OCI-LY3 (cell line): ENCODE measurements around the gene GOLT1A.

Source experiments
- H2AFZ ChIP-seq: fragments of 200-600, 300-600 bp; shearing (Covaris generic); 2 replicates; pipeline ENCODE4 v1.6.0; 2014; ENCODE audit warnings: antibody characterized with exemption, low read depth, low read length
- H3K27ac ChIP-seq: fragments of 200-600, 300-600 bp; sonication (generic); 2 replicates; pipeline ENCODE4 v1.5.1; 2014; ENCODE audit warnings: mild to moderate bottlenecking, low read length, moderate library complexity, mixed read lengths
- H3K27me3 ChIP-seq: fragments of 200-600, 300-600 bp; sonication (generic); 2 replicates; pipeline ENCODE4 v1.6.1; 2014; ENCODE audit warnings: low read depth, low read length, mixed read lengths
- H3K36me3 ChIP-seq: fragments of 200-600, 300-600 bp; sonication (generic); replicated peaks from 2 replicates; pipeline ENCODE3; 2014; ENCODE audit warnings: low read depth, low read length, mixed read lengths
- H3K4me1 ChIP-seq: fragments of 300-600, 200-600 bp; sonication (generic); 2 replicates; pipeline ENCODE4 v1.6.1; 2014; ENCODE audit warnings: low read length, mixed read lengths
- H3K4me2 ChIP-seq: fragments of 200-600, 300-600 bp; sonication (generic); 2 replicates; pipeline ENCODE4 v1.6.1; 2014; ENCODE audit warnings: low read length, mixed read lengths
- H3K4me3 ChIP-seq: fragments of 300-600, 200-600 bp; sonication (generic); 2 replicates; pipeline ENCODE4 v1.5.1; 2014; ENCODE audit warnings: antibody characterized with exemption, mild to moderate bottlenecking, low read length, moderate library complexity
- H3K79me2 ChIP-seq: fragments of 300-600, 200-600 bp; shearing (Covaris generic); 2 replicates; pipeline ENCODE4 v1.6.1; 2014; ENCODE audit warnings: mild to moderate bottlenecking, low read length, mixed read lengths
- H3K9ac ChIP-seq: fragments of 300-600, 200-600 bp; shearing (Covaris generic); 2 replicates; pipeline ENCODE4 v1.6.0; 2014; ENCODE audit warnings: mild to moderate bottlenecking, low read length, moderate library complexity
- H3K9me3 ChIP-seq: fragments of 200-600, 300-600 bp; shearing (Covaris generic); 2 replicates; pipeline ENCODE4 v1.6.1; 2014; ENCODE audit warnings: low read length, mixed read lengths; ENCODE audit not compliant: insufficient read depth
- H4K20me1 ChIP-seq: fragments of 200-600, 300-600 bp; sonication (generic); 2 replicates; pipeline ENCODE4 v1.6.1; 2016; ENCODE audit warnings: low read length, mixed read lengths; ENCODE audit not compliant: insufficient read depth
- CTCF ChIP-seq: fragments of 200-600, 300-600 bp; sonication (generic); IDR thresholded peaks from 2 replicates; pipeline ENCODE4 v1.5.1; 2014; ENCODE audit warnings: antibody characterized with exemption, low read length, low read depth
- EZH2phosphoT487 ChIP-seq: fragments of 200-600 bp; shearing (Covaris generic); IDR thresholded peaks from 2 replicates; pipeline ENCODE4 v1.6.1; 2018; ENCODE audit warnings: antibody characterized with exemption, mixed run types, low read depth

The GOLT1A gene

GRCh38 chr1:204150702-204151551, 62.9 kb downstream of the GOLT1A start:
- Histone ChIP-seq H3K27me3 (peaks cover 5% of the 10 kb centered on the region), H3K36me3 (no peaks in the 10 kb centered on the region), H4K20me1 (no peaks in the 10 kb centered on the region), H3K4me1 (no peaks in the 10 kb centered on the region), H3K27ac (no peak overlapping the region), H3K4me3 (no peak overlapping the region), H3K9ac (no peak overlapping the region), H3K9me3 (no peaks in the 10 kb centered on the region), H2AFZ (no peak overlapping the region), H3K4me2 (no peak overlapping the region), H3K79me2 (no peaks in the 10 kb centered on the region)
- no peak for TF ChIP-seq EZH2phosphoT487
- no peak for TF ChIP-seq CTCF

DNA sequence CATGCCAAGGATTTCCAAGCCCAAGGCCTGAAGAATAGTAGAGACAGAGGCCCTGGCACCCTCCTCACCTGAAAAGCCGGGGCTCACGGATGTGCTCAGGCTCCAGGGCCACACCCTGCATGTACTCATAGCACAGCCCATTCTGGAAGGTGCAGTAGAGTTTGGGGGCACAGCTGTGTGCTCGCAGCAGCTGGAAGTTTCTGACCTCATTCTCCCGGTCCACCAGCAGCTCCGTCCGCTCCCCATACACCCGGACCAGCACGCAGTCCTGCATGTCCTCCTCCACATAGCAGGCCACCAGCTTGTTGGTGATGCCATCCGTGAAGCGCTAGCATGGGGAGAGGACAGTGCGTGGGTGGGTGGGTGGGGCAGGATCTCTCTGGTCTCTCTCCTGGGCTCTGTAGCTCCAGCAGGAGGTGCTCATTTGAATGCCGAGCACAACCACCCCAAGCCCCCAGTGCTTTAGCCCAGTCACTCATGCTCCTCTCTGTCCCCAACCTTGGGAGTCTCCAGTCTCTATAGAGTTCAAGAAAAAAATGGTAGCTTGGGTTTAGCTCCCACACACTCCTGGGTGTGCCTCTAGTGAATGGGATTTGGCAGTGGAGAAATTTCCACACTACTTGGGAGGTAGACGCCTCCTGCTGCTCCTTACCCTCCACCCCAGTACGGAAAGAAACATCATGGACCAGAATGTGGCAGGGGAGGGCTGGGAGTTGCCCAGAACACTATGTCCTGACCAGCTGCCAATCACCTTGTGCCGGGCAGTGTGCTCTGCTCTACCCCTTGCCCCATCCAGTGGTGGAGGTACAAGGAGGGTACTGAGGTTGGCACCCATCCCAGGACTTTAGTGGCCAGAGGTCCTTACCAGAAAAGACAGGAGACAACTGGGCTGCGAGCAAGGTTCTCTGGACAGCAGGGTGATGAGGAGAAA, 63.9 kb downstream of the GOLT1A start:
- H3K27me3 ChIP-seq, result peaks cover 15% of the 10 kb centered on the region
- TF ChIP-seq EZH2phosphoT487, result no peak
- TF ChIP-seq CTCF, result no peak
- no peak overlapping the region for H3K9ac ChIP-seq
- H3K27ac ChIP-seq, result no peak overlapping the region
- H3K79me2 ChIP-seq, result no peaks in the 10 kb centered on the region
- H3K9me3 ChIP-seq, result no peaks in the 10 kb centered on the region
- no peak overlapping the region for H2AFZ ChIP-seq
- H3K4me3 ChIP-seq, result no peak overlapping the region
- no peaks in the 10 kb centered on the region for H3K4me1 ChIP-seq
- H3K36me3 ChIP-seq, result no peaks in the 10 kb centered on the region
- H4K20me1 ChIP-seq, result no peaks in the 10 kb centered on the region
- no peak overlapping the region for H3K4me2 ChIP-seq

GRCh38 chr1:204149107-204149506, 64.7 kb downstream of the GOLT1A start:
- no peak overlapping the region for H3K4me3 ChIP-seq
- H3K27ac ChIP-seq, result no peak overlapping the region
- no peak overlapping the region for H3K9ac ChIP-seq
- no peaks in the 10 kb centered on the region for H3K36me3 ChIP-seq
- no peak for TF ChIP-seq CTCF
- no peak for TF ChIP-seq EZH2phosphoT487
- peaks cover 21% of the 10 kb centered on the region for H3K27me3 ChIP-seq
- no peaks in the 10 kb centered on the region for H4K20me1 ChIP-seq
- H3K4me1 ChIP-seq, result no peaks in the 10 kb centered on the region
- no peak overlapping the region for H3K4me2 ChIP-seq
- H3K79me2 ChIP-seq, result no peaks in the 10 kb centered on the region
- no peak overlapping the region for H2AFZ ChIP-seq
- H3K9me3 ChIP-seq, result no peaks in the 10 kb centered on the region
